ENCODE results near the gene LARGE1.

LARGE1 gene

GRCh38 chr22:33598821-33599220, 321.5 kb downstream of the LARGE1 start:
- TF ChIP-seq NFIC (IDR thresholded peaks at IDR 0.05) (no peak), TCF12 (IDR thresholded peaks at IDR 0.05; ENCODE audit: low read depth) (no peak), MAX (IDR thresholded peaks at IDR 0.05) (no peak), CREB1 (IDR thresholded peaks at IDR 0.05; ENCODE audit: low read depth) (no peak), RAD21 (IDR thresholded peaks at IDR 0.05; ENCODE audit: low read depth) (no peak), FOXM1 (IDR thresholded peaks at IDR 0.05; ENCODE audit: borderline replicate concordance, low read depth) (no peak), YY1 (IDR thresholded peaks at IDR 0.05; ENCODE audit: low read depth) (no peak), TEAD4 (IDR thresholded peaks at IDR 0.05) (no peak), ZBTB7A (IDR thresholded peaks at IDR 0.05; ENCODE audit: low read depth) (no peak), EGR1 (IDR thresholded peaks at IDR 0.05) (no peak), EP300 (IDR thresholded peaks at IDR 0.05; ENCODE audit: borderline replicate concordance) (no peak), CEBPB (IDR thresholded peaks at IDR 0.05) (no peak), TAF1 (IDR thresholded peaks at IDR 0.05; ENCODE audit: low read depth) (no peak)
- TF ChIP-seq, protein P1, sequence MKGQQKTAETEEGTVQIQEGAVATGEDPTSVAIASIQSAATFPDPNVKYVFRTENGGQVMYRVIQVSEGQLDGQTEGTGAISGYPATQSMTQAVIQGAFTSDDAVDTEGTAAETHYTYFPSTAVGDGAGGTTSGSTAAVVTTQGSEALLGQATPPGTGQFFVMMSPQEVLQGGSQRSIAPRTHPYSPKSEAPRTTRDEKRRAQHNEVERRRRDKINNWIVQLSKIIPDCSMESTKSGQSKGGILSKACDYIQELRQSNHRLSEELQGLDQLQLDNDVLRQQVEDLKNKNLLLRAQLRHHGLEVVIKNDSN (IDR thresholded peaks at IDR 0.05): no peak
- TF ChIP-seq, protein P2, sequence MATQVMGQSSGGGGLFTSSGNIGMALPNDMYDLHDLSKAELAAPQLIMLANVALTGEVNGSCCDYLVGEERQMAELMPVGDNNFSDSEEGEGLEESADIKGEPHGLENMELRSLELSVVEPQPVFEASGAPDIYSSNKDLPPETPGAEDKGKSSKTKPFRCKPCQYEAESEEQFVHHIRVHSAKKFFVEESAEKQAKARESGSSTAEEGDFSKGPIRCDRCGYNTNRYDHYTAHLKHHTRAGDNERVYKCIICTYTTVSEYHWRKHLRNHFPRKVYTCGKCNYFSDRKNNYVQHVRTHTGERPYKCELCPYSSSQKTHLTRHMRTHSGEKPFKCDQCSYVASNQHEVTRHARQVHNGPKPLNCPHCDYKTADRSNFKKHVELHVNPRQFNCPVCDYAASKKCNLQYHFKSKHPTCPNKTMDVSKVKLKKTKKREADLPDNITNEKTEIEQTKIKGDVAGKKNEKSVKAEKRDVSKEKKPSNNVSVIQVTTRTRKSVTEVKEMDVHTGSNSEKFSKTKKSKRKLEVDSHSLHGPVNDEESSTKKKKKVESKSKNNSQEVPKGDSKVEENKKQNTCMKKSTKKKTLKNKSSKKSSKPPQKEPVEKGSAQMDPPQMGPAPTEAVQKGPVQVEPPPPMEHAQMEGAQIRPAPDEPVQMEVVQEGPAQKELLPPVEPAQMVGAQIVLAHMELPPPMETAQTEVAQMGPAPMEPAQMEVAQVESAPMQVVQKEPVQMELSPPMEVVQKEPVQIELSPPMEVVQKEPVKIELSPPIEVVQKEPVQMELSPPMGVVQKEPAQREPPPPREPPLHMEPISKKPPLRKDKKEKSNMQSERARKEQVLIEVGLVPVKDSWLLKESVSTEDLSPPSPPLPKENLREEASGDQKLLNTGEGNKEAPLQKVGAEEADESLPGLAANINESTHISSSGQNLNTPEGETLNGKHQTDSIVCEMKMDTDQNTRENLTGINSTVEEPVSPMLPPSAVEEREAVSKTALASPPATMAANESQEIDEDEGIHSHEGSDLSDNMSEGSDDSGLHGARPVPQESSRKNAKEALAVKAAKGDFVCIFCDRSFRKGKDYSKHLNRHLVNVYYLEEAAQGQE (IDR thresholded peaks at IDR 0.05; ENCODE audit: low read depth): no peak

- TF ChIP-seq TEAD4 (IDR thresholded peaks at IDR 0.05) (no peak), YY1 (IDR thresholded peaks at IDR 0.05; ENCODE audit: low read depth) (no peak), TCF12 (IDR thresholded peaks at IDR 0.05; ENCODE audit: low read depth) (no peak), TAF1 (IDR thresholded peaks at IDR 0.05; ENCODE audit: low read depth) (no peak), CREB1 (IDR thresholded peaks at IDR 0.05; ENCODE audit: low read depth) (no peak), EP300 (IDR thresholded peaks at IDR 0.05; ENCODE audit: borderline replicate concordance) (no peak), ZBTB7A (IDR thresholded peaks at IDR 0.05; ENCODE audit: low read depth) (no peak), NFIC (IDR thresholded peaks at IDR 0.05) (no peak), MAX (IDR thresholded peaks at IDR 0.05) (no peak), CEBPB (IDR thresholded peaks at IDR 0.05) (no peak), RAD21 (IDR thresholded peaks at IDR 0.05; ENCODE audit: low read depth) (no peak), EGR1 (IDR thresholded peaks at IDR 0.05) (no peak), FOXM1 (IDR thresholded peaks at IDR 0.05; ENCODE audit: borderline replicate concordance, low read depth) (no peak)
- TF ChIP-seq, protein P1 (IDR thresholded peaks at IDR 0.05): no peak
- TF ChIP-seq, protein P2 (IDR thresholded peaks at IDR 0.05; ENCODE audit: low read depth): no peak
Measured at GRCh38 chr22:33597274-33597985, 322.8 kb downstream of the LARGE1 start.

DNA sequence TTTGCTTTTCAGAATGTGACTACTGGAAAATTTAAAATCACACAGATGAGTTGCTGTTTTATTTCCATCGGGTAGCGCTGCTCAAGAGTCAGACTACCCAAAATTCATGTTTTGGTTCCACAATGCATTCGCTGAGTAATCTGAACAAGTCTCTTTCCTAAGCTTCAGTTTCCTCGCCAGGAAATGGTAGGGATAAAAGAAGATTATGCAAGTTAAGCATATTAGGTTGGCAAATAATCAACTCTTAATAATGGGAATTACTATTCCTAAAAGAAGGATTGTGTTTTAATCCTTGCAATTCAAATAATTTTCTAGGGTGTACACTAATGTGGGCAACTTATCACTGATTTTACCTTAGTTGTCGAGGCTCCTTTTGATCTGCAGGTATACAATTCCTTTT, 326.5 kb downstream of the LARGE1 start:
- TF ChIP-seq FOXM1 (IDR thresholded peaks at IDR 0.05; ENCODE audit: borderline replicate concordance, low read depth) (no peak), CREB1 (IDR thresholded peaks at IDR 0.05; ENCODE audit: low read depth) (no peak), RAD21 (IDR thresholded peaks at IDR 0.05; ENCODE audit: low read depth) (no peak), CEBPB (IDR thresholded peaks at IDR 0.05) (no peak), ZBTB7A (IDR thresholded peaks at IDR 0.05; ENCODE audit: low read depth) (no peak), TCF12 (IDR thresholded peaks at IDR 0.05; ENCODE audit: low read depth) (no peak), NFIC (IDR thresholded peaks at IDR 0.05) (no peak), TEAD4 (IDR thresholded peaks at IDR 0.05) (no peak), EGR1 (IDR thresholded peaks at IDR 0.05) (no peak), EP300 (IDR thresholded peaks at IDR 0.05; ENCODE audit: borderline replicate concordance) (no peak), YY1 (IDR thresholded peaks at IDR 0.05; ENCODE audit: low read depth) (no peak), MAX (IDR thresholded peaks at IDR 0.05) (no peak), TAF1 (IDR thresholded peaks at IDR 0.05; ENCODE audit: low read depth) (no peak)
- TF ChIP-seq, protein P2 (IDR thresholded peaks at IDR 0.05; ENCODE audit: low read depth): no peak
- TF ChIP-seq, protein P1 (IDR thresholded peaks at IDR 0.05): no peak
